22Rv1 (cell line): ENCODE results near the gene FAXDC2.

Experiments
- CTCF ChIP-seq: fragments of 450-650 bp; IDR thresholded peaks from 2 replicates; pipeline ENCODE4 v1.5.1; 2017; ENCODE audit warnings: mild to moderate bottlenecking
- ZFX ChIP-seq: fragments of 450-650 bp; IDR thresholded peaks from 2 replicates; pipeline ENCODE4 v1.6.1; 2017; ENCODE audit warnings: antibody characterized with exemption, borderline replicate concordance

DNA sequence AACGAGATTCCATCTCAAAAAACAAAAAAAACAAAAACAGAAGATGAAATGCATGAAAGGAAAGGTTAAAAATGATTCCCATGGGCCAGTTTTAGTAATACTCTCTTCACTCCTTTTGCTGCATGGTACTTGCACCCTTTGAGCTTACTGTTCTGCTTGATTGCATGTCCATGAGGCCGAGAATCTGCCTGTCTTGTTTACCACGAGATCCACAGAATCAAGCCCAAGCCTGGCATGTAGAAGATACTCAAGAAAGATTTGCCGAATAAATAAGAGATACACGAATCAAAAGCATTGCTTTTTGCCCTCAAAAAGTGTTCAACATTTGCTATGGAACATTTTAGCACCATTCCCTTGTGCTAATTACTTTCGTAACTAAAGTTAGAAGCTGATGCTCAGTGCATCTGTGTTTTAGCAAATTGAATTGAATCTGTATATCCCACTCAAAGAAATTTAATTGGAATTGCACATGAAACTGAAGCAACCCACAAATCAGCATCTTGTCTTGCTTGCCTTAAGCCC is 1.1 kb downstream of the FAXDC2 start:
- TF ChIP-seq CTCF (no peak), ZFX (no peak)
